Nephron (organoid): ENCODE data around the gene AASDH.
A peak's percentile ranks its signal among the peaks of the same experiment; 100 is the strongest.

Source experiments
- H3K27ac Mint-ChIP-seq, 3 experiments: 2 replicates each; pipeline ENCODE4 v1.8.0; 2020; ENCODE audit warnings: mixed read lengths in 3 of 3, mild to moderate bottlenecking in 2 of 3, moderate library complexity in 1 of 3
- H3K27me3 Mint-ChIP-seq: 2 replicates; pipeline ENCODE4 v1.8.0; 2021; ENCODE audit warnings: low read depth, mild to moderate bottlenecking, moderate library complexity, mixed read lengths
- H3K36me3 Mint-ChIP-seq: 2 replicates; pipeline ENCODE4 v1.8.0; 2020; ENCODE audit warnings: low read depth, mixed read lengths
- H3K4me1 Mint-ChIP-seq: 2 replicates; pipeline ENCODE4 v1.8.0; 2020; ENCODE audit warnings: mixed read lengths
- H3K4me3 Mint-ChIP-seq, 3 experiments: 2 replicates each; pipeline ENCODE4 v1.8.0; 2020; ENCODE audit warnings: mild to moderate bottlenecking in 3 of 3, mixed read lengths in 3 of 3, moderate library complexity in 2 of 3
- H3K9me3 Mint-ChIP-seq: 2 replicates; pipeline ENCODE4 v1.8.0; 2020; ENCODE audit warnings: mixed read lengths
- TF ChIP-seq, protein P1 (sequence below), 3 experiments: fragments of 200-600 bp; sonication (generic); IDR thresholded peaks; one replicate each; pipeline ENCODE4 v1.5.0; 2021; ENCODE audit warnings: antibody characterized with exemption in 3 of 3; ENCODE audit not compliant: unreplicated experiment in 3 of 3

AASDH gene

DNA sequence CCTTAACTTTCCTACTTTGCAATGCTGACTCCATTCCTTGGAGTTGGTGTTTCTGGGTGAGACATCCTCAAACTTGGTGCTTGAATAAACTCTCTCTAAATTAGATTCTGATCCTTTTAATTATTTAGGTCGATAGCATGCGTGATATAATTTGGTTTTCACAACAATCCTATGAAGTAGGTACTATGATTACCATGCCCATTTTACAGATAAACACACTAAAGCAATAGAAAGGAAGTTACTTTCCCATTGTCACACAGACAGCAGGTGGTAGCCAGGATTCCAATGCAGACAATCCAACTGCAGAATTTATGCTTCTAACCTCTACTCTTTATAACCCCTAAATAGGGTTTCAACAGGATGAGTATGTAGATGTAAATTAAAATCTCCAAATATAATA is 21.7 kb upstream of the AASDH start:
- Mint-ChIP-seq H3K36me3 (peaks cover 17% of the 10 kb centered on the region), H3K27ac (peak overlapping the region; percentile 97 to 99 (median 98)), H3K4me3 (no peak overlapping the region), H3K4me1 (peaks cover 37% of the 10 kb centered on the region), H3K9me3 (no peaks in the 10 kb centered on the region), H3K27me3 (no peaks in the 10 kb centered on the region)
- TF ChIP-seq, protein P1, sequence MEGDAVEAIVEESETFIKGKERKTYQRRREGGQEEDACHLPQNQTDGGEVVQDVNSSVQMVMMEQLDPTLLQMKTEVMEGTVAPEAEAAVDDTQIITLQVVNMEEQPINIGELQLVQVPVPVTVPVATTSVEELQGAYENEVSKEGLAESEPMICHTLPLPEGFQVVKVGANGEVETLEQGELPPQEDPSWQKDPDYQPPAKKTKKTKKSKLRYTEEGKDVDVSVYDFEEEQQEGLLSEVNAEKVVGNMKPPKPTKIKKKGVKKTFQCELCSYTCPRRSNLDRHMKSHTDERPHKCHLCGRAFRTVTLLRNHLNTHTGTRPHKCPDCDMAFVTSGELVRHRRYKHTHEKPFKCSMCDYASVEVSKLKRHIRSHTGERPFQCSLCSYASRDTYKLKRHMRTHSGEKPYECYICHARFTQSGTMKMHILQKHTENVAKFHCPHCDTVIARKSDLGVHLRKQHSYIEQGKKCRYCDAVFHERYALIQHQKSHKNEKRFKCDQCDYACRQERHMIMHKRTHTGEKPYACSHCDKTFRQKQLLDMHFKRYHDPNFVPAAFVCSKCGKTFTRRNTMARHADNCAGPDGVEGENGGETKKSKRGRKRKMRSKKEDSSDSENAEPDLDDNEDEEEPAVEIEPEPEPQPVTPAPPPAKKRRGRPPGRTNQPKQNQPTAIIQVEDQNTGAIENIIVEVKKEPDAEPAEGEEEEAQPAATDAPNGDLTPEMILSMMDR (IDR thresholded peaks at IDR 0.05; ENCODE audit: unreplicated experiment in 3 of 3): no peak

DNA sequence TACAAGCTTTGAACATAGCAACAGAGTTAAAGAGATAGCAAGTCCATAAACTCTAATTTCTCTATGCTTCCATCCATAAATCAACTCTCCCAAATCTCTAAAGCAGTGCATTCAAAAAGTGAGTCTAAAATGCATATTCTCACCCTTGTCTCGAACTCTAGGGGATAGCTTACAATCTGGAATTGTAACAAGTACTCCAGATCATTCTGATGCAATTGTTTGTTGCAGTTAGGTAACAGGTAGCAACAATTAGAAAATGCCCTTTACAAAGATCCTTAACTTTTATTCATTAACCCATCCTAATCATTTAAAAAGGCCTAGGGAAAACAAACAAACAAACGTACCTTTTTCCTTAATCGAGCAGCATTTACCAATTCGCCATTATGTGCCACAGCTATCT is 18.9 kb upstream of the AASDH start:
- no peak overlapping the region for H3K4me3 Mint-ChIP-seq
- H3K27me3 Mint-ChIP-seq: no peaks in the 10 kb centered on the region
- no peak overlapping the region for H3K27ac Mint-ChIP-seq
- H3K36me3 Mint-ChIP-seq: peaks cover 26% of the 10 kb centered on the region
- H3K4me1 Mint-ChIP-seq: peaks cover 21% of the 10 kb centered on the region
- no peaks in the 10 kb centered on the region for H3K9me3 Mint-ChIP-seq
- TF ChIP-seq, protein P1 (IDR thresholded peaks at IDR 0.05; ENCODE audit: unreplicated experiment in 3 of 3): no peak

DNA sequence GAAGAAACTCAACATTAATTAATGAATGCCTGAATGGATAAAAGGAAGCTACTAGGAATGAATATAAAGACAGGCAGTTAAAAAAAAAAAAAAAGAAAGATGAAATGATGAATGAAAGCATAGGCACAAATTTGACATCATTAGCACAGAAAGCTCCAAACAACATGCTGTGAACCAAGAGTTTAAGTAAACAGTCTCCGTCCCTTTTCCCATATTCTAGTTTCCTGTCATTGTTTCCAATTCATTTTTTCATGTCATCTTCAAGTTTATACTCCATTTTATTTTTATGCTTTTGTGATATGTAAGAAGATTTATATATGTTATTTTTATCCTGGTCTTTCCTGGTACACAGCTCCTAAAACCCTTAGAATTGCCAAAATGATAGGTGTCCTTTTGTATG is 17.7 kb upstream of the AASDH start:
- TF ChIP-seq, protein P1 (IDR thresholded peaks at IDR 0.05; ENCODE audit: unreplicated experiment in 3 of 3): no peak
- H3K4me1 Mint-ChIP-seq: peaks cover 13% of the 10 kb centered on the region
- H3K4me3 Mint-ChIP-seq: no peak overlapping the region
- H3K36me3 Mint-ChIP-seq: peaks cover 34% of the 10 kb centered on the region
- H3K27ac Mint-ChIP-seq: no peak overlapping the region
- H3K9me3 Mint-ChIP-seq: no peaks in the 10 kb centered on the region
- no peaks in the 10 kb centered on the region for H3K27me3 Mint-ChIP-seq

DNA sequence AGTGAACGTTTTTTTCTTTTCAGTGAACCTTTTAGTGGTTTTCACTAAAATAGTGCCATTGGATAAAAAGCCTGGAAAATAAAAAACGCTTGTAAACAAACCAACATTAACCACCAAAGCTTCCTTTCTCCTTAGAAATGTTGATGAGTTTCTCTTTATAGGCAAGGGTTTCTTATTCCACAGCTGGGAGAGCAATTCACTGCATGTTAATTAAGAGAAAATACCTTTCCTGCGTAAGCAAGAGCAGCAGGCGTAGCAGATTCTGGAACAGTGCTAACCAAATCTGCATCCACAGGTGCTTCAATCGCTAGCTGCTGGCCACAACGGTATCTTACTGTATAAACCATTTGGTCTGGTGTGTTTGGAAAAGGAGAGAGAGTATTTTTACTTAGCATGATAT is 13.3 kb upstream of the AASDH start:
- no peak overlapping the region for H3K4me3 Mint-ChIP-seq
- H3K27ac Mint-ChIP-seq: no peak overlapping the region
- TF ChIP-seq, protein P1 (IDR thresholded peaks at IDR 0.05; ENCODE audit: unreplicated experiment in 3 of 3): no peak
- H3K9me3 Mint-ChIP-seq: no peaks in the 10 kb centered on the region
- H3K27me3 Mint-ChIP-seq: no peaks in the 10 kb centered on the region
- H3K4me1 Mint-ChIP-seq: no peaks in the 10 kb centered on the region
- H3K36me3 Mint-ChIP-seq: peaks cover 24% of the 10 kb centered on the region

DNA sequence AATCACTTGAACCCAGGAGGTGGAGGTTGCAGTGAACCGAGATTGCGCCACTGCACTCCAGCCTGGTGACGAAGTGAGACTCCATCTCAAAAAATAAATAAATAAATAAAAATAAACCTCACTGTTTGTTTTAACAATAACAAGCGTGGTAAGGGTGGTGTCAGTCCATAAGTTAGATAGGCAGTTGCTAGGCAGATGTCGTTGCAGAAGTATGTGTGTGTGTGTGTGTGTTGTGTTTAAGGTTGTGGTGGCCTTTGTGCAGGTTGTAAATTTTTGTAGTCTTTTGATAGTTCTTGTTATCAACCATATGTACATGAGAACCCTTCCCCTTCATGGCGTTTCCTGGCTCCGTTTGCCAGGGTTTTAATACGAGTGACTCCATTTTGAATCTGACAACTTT is 4.0 kb upstream of the AASDH start:
- Mint-ChIP-seq H3K27ac (no peak overlapping the region), H3K27me3 (no peaks in the 10 kb centered on the region), H3K4me3 (peak overlapping the region in 1 of 3 experiments; percentile 28), H3K36me3 (peaks cover 6% of the 10 kb centered on the region), H3K9me3 (no peaks in the 10 kb centered on the region), H3K4me1 (peaks cover 40% of the 10 kb centered on the region)
- TF ChIP-seq, protein P1 (IDR thresholded peaks at IDR 0.05; ENCODE audit: unreplicated experiment in 3 of 3): no peak

DNA sequence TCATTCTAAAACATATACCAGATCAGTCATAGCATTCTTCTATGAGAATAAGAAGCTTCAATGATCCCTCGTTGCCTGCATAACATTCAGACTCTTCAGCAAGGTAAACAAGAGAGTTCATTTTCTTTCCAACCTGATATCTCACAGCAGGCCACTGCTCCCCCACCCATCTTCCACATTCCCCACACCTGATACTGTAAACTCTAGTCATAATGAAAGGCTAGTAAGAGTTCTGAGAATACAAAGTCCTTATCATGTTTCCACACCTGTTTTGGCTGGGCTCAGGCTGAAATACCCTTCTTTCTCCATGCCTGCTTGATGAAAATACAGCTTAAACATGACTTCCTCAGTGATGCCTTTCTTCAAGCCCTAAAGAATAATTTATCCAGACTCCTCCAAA is 2.3 kb upstream of the AASDH start:
- Mint-ChIP-seq H3K9me3 (no peaks in the 10 kb centered on the region), H3K36me3 (no peaks in the 10 kb centered on the region), H3K4me3 (peak overlapping the region; percentile 86 to 95 (median 93)), H3K27ac (peak overlapping the region in 2 of 3 experiments; percentile 38 to 98), H3K4me1 (peaks cover 40% of the 10 kb centered on the region), H3K27me3 (no peaks in the 10 kb centered on the region)
- TF ChIP-seq, protein P1 (IDR thresholded peaks at IDR 0.05; ENCODE audit: unreplicated experiment in 3 of 3): no peak
